GM12891 (cell line): ENCODE data around the gene CACNG5.

Source experiments
- PAX5 ChIP-seq: IDR thresholded peaks from 2 replicates; pipeline ENCODE4 v1.6.1; 2011; ENCODE audit warnings: low read length, moderate library complexity, mild to moderate bottlenecking; ENCODE audit not compliant: insufficient read depth, severe bottlenecking
- POLR2A ChIP-seq: IDR thresholded peaks from 2 replicates; pipeline ENCODE4 v1.6.1; 2011; ENCODE audit warnings: low read depth, low read length, control low read depth
- POLR2AphosphoS5 ChIP-seq: IDR thresholded peaks from 2 replicates; pipeline ENCODE4 v1.6.1; 2011; ENCODE audit warnings: low read depth, low read length, control low read depth
- SPI1 ChIP-seq: IDR thresholded peaks from 2 replicates; pipeline ENCODE4 v1.6.1; 2011; ENCODE audit warnings: low read depth, low read length, control low read depth
- TAF1 ChIP-seq: IDR thresholded peaks from 2 replicates; pipeline ENCODE4 v1.6.1; 2011; ENCODE audit warnings: low read depth, low read length, control low read depth

GRCh38 chr17:66897141-66897540 is 62.2 kb downstream of the CACNG5 start:
- TF ChIP-seq POLR2A: no peak
- no peak for TF ChIP-seq POLR2AphosphoS5
- no peak for TF ChIP-seq TAF1
- TF ChIP-seq SPI1: no peak
- no peak for TF ChIP-seq PAX5
